Hematopoietic multipotent progenitor cell treated with erythropoietin and hydrocortisone succinate and interleukin-3 and kit ligand, for 15 days (in vitro differentiated cells): Measurements from ENCODE around the gene LBH.
A peak's percentile ranks its signal among the peaks of the same experiment; 100 is the strongest.

Experiments
- DNase-seq: peaks from one replicate; pipeline ENCODE4 v3.0.0-alpha.2; 2015; ENCODE audit warnings: low spot score

The LBH gene

GRCh38 chr2:30235008-30235655, 3.8 kb downstream of the LBH start:
- DNase-seq, result no peak

- DNase-seq, result no peak
Observed at GRCh38 chr2:30235859-30236535, 4.7 kb downstream of the LBH start.

GRCh38 chr2:30236591-30237238, 5.4 kb downstream of the LBH start:
- no peak for DNase-seq

GRCh38 chr2:30237239-30237965, 6.1 kb downstream of the LBH start:
- no peak for DNase-seq

GRCh38 chr2:30237966-30238800, 6.8 kb downstream of the LBH start:
- no peak for DNase-seq

GRCh38 chr2:30239308-30239985, 8.1 kb downstream of the LBH start:
- peak; percentile 87 for DNase-seq

- no peak for DNase-seq
Observed at GRCh38 chr2:30239986-30240752, 8.8 kb downstream of the LBH start.

GRCh38 chr2:30243231-30243630, 11.9 kb downstream of the LBH start:
- no peak for DNase-seq

GRCh38 chr2:30245364-30245763, 14.0 kb downstream of the LBH start:
- no peak for DNase-seq

- no peak for DNase-seq
Observed at GRCh38 chr2:30248791-30249190, 17.5 kb downstream of the LBH start.

- DNase-seq, result no peak
Observed at GRCh38 chr2:30249354-30249753, 18.0 kb downstream of the LBH start.

GRCh38 chr2:30250421-30250820, 19.1 kb downstream of the LBH start:
- no peak for DNase-seq

GRCh38 chr2:30252723-30253701, 21.7 kb downstream of the LBH start:
- peak; percentile 98 for DNase-seq

- peak; percentile 78 for DNase-seq
Observed at GRCh38 chr2:30253873-30254684, 22.7 kb downstream of the LBH start.

- DNase-seq, result peak; percentile 38
Observed at GRCh38 chr2:30254685-30255001, 23.3 kb downstream of the LBH start.

- no peak for DNase-seq
Observed at GRCh38 chr2:30255026-30255425, 23.7 kb downstream of the LBH start.

- no peak for DNase-seq
Observed at GRCh38 chr2:30255466-30256408, 24.4 kb downstream of the LBH start.
